Fibroblast of skin of right biceps (primary cell): ENCODE measurements around the gene IFITM5.
"Not testable (repeated sequence)": the region's sequence is repeated elsewhere in the genome, so short reads cannot be mapped to it uniquely, and the experiment has no call there.

Experiments used
- DNase-seq: peaks from one replicate; pipeline ENCODE4 v3.0.0-alpha.2; 2013

IFITM5 gene

DNA sequence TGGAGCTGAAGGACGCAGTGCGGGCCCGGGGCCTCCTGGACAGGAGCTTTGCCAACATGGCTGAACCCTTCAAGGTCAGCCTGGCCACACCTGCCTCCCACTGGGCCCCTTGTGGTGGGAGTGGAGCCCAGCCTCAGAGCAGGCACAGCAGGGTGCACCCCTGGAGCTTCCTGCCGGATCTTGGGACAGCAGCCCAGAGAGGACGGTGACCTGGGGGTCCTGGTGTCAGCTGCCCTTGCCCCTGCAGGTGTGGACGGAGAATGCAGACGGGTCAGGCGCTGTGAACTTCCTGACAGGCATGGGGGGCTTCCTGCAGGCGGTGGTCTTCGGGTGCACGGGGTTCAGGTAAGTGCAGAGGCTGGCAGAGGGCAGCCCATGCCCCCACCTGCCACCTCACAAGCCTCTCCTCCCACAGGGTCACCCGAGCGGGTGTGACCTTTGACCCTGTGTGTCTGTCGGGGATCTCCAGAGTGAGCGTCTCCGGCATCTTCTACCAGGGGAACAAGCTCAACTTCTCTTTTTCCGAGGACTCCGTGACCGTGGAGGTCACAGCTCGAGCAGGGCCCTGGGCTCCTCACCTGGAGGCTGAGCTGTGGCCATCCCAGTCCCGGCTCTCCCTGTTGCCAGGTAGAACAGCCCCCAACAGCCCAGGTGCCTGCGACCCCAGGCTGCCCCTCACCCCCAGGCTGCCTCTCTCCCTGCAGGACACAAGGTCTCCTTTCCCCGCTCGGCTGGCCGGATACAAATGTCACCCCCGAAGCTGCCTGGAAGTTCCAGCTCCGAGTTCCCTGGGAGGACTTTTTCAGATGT lies 5.3 kb downstream of the IFITM5 start:
- DNase-seq = no peak

DNA sequence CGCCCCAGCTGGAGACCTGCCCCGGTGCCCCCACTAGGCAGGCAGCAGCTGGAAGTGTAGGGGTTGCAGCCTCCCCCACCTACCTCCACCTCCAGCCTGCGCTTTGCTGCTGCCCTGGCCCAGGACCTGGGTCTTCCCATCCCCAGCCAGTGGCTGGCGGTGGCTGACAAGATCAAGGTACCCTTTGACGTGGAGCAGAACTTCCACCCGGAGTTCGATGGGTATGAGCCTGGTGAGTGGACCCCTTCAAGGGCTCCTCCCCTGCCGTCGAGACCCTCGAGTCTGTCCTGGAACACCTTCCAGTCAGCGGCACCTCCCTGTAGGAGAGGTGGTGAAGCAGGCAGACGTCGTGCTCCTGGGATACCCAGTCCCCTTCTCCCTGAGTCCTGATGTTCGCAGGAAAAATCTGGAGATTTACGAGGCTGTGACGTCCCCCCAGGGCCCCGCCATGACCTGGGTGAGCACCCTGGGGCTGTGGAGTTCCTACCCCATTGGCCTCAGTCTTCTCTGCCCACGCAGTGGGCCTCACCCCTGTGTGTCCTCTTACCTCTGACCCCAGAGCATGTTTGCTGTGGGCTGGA lies 6.0 kb downstream of the IFITM5 start:
- no peak for DNase-seq

DNA sequence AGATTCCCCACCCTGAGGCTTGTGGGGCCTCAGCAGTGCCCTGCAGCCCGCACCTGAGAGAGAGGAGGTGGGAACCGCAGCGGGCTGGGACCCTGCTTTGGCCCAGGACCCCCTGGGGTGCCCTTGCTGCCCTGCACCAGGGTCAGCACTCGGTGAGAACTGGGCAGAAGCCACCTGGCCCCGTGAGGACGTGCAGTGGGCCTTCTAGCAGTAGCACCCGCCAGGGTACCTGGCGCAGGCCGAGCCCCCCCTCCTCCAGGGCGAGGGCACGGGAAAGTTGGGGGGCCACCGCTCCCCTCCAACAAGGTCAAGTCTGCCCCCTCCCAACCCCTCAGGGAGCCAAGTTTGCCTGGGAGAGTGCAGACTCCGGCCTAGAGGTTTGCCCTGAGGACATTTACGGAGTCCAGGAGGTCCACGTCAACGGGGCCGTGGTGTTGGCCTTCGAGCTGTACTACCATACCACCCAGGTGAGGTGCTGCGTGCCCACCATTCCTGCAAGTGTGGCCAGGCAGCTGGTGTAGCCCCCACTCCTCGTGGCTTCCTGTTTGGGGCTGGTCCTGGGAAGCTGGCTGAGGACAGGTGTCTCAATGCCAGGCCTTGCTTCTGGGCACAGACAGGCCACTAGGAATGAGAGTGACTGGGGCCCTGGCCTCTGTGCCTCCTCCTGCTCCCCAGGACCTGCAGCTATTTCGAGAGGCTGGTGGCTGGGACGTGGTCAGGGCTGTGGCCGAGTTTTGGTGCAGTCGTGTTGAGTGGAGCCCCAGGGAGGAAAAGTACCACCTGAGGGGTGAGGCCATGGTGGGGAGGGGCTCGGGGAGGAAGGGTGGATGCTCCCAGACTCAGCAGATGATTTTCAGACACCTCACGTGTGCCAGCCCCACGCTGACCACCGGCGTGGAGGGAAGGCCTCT lies 6.9 kb downstream of the IFITM5 start:
- DNase-seq = no peak

DNA sequence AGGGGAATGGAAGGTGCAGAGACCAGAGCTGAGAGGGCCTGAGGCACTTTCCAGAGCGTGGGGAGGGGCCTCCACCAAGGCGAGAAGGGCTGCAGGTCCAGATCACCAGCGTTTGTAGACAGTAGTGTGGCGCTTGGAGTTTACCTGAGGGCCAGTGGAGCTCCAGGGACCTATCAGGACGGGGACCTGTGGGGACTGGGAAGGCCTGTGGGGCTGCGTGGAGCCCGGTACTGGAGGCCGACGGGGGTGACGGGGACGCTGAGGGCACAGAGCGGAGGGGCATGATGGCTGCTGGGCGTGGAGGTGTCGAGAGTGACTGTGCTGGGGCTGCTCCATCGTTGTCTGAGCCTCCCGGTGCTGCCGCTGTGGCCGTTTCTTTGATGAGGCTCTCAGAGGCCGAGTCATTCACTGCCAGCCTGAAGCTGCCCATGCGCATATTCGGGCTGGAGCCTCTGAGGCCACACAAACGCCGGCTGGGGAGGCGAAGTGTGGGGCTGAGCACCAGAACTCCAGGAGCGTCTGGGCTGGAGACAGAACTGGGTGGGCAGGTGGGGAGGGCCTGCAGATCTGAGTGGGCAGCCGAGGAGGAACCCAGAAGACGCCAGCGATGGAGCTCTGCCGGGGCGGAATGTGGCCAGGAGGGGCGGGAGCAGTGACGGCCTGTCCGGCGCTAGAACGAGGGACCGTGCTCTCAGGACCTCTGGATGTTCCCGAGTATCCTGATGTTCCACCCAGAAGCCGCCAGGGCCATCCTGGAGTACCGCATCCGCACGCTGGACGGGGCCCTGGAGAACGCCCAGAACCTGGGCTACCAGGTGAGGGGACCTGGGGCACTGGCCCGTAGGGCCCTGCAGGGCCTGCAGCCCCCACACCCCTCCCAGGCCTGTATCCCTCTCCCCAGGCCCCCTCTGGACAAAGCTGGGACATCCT lies 7.8 kb downstream of the IFITM5 start:
- DNase-seq = no peak

DNA sequence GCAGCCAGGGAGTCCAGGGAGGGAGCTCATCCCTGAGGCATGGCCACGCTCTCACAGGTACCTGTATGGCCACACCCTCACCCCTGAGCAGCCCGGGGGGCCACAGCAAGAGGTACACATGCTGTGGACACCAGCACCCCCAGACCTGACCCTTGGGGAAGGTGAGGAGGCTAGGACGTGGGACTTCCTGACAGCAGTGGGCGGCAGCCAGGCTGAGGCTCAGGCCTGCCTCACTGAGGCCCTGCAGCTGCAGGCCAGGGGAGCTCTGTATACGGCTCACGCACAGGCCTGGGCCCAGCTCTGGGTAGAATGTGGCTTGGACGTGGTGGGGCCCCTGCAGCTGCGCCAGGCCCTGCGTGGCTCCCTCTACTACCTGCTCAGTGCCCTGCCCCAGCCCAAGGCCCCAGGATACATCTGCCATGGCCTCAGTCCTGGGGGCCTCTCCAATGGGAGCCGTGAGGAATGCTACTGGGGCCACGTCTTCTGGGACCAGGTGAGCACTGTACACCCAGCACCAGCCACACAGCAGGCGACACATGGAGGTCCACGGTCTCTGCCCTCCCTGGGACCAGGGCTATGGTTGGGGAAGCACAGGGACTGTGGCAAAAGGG lies 8.6 kb downstream of the IFITM5 start:
- no peak for DNase-seq

DNA sequence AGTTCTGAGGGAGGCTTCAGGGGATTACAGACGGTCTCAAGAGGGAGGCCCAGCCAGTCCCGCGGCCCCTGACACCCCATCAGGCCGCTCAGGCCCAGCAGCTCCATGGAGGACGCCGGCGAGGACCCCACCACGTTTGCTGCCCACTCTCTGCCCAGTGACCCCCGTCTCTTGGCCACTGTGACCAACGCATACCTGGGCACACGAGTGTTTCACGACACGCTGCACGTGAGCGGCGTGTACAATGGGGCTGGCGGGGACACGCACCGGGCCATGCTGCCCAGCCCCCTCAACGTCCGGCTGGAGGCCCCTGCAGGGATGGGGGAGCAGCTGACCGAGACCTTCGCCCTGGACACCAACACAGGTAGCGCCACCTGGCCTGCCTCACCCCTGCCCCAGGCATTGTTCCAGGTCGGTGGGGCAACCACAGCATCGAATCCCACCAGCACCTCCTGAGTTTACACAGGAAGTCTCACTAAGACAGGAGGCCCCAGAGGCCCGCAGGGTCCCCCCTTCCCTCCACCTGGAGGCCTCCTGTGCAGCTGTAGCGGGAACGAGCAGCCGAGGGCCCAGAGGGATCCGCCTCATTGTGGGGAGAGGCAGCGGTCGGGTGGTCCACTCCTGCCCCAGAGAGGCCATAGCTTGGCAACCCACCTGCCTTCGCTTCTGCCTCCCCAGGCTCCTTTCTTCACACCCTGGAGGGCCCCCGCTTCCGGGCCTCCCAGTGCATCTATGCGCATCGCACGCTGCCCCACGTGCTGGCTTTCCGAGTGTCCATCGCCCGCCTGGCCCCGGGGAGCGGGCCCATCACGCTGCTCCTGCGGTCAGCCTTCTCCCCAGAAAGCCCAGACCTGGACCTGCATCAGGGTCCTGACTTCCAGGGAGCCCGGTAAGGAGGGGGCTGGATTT lies 9.4 kb downstream of the IFITM5 start:
- DNase-seq = no peak

DNA sequence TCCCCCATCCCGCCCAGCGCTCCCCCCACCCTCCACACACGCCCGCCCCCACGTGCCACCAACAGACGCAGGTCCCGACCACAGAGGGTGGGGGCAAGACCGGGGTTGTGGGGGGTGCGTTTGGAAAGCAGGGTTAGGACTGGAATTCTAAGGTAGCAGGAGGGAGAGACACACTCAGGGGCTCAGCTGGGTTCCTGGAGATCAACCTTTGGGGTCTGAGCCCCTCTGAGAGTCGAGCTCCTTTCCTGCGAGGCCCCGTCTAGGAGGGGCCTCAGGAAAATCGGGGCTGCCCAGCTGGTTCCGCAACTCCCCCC lies 10.0 kb downstream of the IFITM5 start:
- no peak for DNase-seq

DNA sequence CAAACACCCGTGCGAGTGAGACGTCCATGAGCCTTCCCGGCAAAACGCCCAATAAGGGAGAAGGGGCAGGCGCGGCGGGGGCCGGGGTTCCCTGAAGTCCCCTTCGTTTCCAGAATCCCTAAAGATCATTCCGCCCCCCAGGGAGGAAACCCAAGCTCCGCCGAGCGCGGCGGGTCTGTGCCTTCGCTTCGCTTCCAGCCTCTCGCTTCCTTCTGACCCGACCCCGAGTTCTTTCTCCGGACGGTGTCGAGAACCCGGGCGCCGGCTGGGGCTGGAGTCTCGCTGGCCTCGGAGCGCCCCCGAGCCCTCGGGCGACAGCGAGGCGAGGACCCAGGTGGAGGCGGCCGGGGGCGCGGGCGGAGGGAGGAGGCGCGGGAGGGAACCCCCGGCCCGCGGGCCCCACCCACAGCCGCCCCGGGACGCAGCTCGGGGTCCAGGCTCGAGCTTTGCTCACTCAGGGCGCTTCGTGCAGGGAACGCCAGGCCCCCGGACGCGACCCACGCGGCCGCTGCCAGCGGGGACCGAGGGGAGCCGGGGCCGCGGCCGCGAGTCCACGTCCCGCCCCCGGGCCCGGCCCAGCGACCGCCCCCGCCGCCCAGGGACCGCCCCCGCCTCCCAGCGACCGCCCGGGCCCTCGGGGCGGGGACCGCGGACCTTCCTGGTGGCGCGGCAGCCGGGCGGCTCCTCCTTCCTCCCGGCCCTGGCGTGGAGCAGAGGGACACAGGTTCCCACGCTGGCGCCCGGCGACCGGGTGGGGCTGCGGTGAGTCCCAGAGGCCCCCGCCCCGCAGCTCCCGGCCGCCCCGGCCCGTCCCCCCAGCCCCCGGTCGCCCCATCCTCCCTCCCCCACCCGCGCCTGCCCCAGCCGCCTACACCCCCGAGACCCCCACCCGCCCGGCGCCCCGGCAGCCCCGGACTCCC lies 10.6 kb downstream of the IFITM5 start, which contains the start of gene PGGHG:
PGGHG (plus strand) TSS at position 649 of the 920 bp plus-strand sequence. CDS start 691 bp downstream, outside the sequence.
- peak; percentile 54 for DNase-seq

DNA sequence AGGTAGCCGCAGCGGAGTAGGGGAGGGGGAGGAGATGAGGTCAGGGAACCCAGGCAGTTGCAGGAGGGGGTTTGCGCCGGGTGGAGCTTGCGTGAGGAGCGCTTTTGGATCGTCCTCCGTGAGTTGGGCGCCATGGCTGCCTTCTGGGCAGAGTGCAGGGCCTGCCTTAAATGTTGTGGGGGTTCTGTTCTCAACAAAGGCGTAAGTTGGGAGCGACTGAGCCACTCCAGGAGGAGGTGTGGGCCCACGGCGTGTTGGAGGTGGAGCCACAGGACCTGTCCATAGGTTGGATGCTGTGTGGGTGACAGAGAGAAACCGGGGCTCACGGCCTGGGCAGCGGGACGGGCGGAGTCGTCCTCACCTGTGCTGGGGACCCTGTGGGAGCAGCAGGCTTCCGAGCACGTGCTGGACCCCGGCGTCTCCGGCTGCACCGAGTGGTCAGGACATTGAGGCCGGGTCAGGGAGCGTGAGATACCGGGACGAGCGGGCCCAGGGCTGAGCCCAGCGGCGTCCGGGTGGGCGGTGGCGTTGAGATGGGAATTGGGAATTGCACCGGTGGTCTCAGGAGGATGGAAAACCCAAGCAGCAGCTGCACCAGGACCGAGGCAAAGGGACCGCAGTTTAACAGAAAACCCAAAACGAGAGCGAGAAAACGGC lies 11.4 kb downstream of the IFITM5 start:
- no peak for DNase-seq

DNA sequence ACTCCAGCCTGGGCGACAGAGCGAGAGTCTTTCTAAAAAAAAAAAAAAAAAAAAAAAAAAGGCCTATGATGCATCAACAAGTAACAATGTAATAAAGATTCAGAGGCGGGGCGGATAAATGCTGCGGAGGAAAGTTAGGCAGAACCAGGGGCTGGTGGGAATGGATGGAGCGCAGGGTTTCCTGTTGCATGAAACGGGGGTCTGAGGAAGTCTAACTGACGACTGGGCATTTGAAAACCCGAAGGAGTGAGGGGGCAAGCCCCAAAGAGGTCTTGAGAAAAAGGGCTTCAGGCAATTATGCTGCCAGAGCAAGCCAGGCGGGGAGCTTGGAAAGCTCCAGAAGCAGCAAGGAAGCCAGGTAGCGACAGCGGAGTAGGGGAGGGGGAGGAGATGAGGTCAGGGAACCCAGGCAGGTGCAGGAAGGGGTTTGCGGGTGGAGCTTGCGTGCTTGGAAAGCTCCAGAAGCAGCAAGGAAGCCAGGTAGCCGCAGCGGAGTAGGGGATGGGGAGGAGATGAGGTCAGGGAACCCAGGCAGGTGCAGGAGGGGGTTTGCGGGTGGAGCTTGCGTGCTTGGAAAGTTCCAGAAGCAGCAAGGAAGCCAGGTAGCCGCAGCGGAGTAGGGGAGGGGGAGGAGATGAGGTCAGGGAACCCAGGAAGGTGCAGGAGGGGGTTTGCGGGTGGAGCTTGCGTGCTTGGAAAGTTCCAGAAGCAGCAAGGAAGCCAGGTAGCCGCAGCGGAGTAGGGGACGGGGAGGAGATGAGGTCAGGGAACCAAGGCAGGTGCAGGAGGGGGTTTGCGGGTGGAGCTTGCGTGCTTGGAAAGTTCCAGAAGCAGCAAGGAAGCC lies 12.1 kb downstream of the IFITM5 start:
- not testable (repeated sequence) for DNase-seq

DNA sequence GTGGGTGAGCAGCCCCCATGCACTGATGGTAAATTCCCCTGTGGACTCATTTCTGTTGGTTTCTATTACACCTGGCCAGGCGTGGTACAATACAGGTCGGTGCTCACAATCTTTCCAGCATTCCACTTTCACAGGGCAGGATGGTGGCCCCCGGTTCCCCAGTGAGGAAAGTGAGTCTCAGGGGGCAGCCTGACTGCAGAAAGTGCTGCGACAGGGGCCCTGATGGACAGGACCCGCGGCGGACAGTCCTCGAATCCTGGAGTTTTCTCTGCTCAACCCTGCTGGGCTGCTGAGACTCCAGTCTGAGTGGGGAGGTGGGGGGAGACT lies 13.5 kb downstream of the IFITM5 start:
- DNase-seq = no peak

DNA sequence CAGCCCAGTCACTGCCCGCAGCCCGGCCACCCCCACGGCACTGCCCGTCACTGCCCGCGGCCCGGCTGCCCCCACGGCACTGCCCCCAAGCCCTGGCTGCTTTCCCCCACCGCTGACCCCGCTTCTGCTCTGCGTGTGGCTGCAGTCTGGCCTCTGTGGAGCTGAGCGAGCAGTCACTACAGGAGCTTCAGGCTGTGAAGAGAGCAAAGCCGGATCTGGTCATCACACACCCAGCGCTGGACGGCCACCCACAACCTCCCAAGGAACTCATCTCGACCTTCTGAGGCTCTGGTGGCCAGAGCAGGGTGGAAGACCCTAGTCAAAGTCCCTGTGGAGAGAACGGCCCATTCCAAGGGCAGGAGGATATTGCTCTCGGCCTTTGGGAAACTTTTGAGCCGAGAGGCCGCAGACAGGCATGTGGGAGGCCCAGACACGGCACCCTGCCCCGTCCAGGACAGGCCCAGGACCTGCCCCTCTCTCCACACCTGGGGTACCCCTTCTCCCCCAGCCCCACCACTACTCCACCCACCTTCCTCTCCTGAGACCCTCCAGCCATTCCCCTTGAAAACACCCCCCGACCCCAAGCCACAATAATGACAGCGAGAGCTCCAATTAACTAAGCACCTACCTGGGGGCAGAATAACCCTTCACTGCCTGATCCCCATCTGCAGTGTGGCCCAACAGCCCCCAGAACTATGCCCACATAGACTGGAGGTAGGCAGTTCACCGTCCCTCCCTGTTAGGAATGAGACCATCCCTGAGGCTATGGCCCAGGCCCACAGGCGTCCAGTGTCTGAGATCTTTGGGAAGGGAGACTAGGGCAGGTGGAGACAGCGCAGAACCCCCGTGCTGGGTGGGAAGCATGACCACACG lies 14.1 kb downstream of the IFITM5 start:
- no peak for DNase-seq

DNA sequence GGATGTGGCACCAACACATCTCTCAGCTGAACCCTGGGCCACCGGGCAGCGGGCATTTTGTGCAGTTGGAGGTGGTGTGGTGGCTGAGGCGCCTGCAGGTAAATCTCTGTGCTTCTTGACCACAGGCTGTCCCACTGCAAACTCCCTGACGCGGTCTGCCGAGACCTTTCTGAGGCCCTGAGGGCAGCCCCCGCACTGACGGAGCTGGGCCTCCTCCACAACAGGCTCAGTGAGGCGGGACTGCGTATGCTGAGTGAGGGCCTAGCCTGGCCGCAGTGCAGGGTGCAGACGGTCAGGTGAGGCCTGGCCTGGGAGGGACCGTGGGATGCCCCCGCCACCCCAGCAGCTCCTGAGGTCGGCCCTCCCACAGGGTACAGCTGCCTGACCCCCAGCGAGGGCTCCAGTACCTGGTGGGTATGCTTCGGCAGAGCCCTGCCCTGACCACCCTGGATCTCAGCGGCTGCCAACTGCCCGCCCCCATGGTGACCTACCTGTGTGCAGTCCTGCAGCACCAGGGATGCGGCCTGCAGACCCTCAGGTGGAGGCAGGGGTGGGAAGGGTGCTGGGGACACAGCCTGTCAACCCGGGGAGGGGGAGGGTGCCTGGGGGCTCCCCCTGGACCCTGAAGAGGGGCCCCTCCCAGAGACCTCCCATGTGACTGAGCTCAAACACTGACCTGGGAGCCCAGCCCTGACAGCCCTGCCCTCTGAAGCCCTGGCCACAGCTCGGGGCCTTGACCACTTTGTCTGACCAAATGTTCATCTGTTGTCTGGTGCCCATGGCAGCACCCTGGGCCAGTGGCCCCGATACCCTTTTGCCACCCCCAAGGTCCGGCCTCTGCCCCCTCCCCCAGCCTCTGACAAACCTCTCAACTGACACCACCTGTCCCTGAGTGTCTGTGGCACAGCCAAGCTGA lies 15.0 kb downstream of the IFITM5 start:
- DNase-seq = no peak

DNA sequence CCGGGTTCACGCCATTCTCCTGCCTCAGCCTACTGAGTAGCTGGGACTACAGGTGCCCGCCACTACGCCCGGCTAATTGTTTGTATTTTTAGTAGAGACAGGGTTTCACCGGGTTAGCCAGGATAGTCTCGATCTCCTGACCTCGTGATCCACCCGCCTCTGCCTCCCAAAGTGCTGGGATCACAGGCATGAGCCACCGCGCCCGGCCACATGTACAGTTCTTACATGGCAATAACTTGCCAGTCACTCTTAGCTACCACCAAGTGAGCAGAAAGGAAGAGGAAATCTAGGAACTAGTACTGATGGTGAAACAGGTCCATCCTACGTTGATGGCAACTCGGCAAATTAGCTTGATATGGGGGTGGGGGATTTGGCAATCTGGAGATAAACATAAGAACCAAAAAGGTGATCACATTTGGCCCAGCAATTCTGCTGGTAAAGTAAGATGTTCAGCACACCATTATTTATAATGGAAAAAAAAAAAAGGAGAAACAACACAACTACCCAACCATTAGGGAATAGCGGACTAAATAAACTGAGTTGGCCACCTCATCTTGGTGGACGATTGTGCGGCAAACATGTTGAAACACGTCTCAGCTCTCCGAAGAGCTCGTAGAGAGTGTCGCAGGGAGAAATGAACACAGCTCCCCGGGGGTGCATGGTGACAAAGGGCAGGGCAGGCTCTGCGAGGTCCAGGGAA lies 15.8 kb downstream of the IFITM5 start:
- no peak for DNase-seq

DNA sequence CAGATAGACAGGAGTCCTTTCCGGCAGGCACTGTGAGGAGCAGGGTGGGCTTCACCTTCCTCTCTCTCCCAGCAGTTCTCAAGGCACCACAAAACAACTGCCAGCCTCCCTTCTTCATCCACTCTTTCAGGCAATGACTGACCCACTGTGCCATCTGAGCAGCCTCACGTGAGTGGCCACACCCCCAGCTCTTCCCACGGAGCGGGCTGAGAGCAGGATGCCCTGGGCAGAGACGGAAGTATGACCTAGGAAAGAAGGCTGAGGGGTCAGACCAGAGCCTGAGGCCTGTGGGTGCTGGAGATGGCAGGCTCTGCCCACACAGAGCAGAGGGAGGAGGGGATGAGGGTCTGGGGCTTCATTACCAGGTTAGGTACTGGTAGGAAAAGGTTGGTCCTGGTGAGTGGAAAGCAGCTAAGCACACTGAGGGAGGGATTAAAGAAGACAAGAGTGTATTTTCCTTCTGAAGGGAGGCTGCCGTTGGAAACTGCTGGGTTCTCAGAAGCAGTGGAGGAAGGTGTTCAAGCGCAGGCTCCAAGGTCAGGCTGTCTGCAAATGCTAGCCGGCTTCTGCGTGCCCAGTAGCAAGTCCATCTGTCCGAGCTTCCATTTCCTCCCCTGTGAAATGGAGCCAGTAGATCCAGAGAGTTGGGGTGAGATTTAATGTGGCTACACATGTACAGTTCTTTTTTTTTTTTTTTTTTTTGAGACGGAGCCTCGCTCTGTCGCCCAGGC lies 16.5 kb downstream of the IFITM5 start:
- no peak for DNase-seq
